HG03066 (cell line): ENCODE measurements around the gene NRXN3.

Experiments
- ATAC-seq: cut with Tn5 transposase; IDR thresholded peaks from one replicate; pipeline ENCODE4 v1.9.1; 2021; ENCODE audit warnings: low read depth; ENCODE audit not compliant: unreplicated experiment

NRXN3 gene

GRCh38 chr14:78170203-78170602, at the start of gene NRXN3:
Gene NRXN3, plus strand, starts transcription at chr14:78170373. Its CDS starts 72,721 bp downstream, at chr14:78243094.
- no peak for ATAC-seq

- ATAC-seq, result no peak
These were observed 47.7 kb upstream of the NRXN3 start for GRCh38 chr14:78122436-78122835.

- ATAC-seq, result no peak
These were observed 46.4 kb upstream of the NRXN3 start for GRCh38 chr14:78123650-78124253.

- no peak for ATAC-seq
These were observed 42.2 kb upstream of the NRXN3 start for GRCh38 chr14:78127961-78128360.

- ATAC-seq, result no peak
These were observed 40.8 kb upstream of the NRXN3 start for GRCh38 chr14:78129375-78129774.

GRCh38 chr14:78130356-78130755, 39.8 kb upstream of the NRXN3 start:
- no peak for ATAC-seq

GRCh38 chr14:78131201-78131600, 39.0 kb upstream of the NRXN3 start:
- ATAC-seq, result no peak

GRCh38 chr14:78131616-78132015, 38.6 kb upstream of the NRXN3 start:
- no peak for ATAC-seq

- no peak for ATAC-seq
These were observed 34.7 kb upstream of the NRXN3 start for GRCh38 chr14:78135450-78135891.

- ATAC-seq, result no peak
These were observed 33.5 kb upstream of the NRXN3 start for GRCh38 chr14:78136695-78137094.

GRCh38 chr14:78141590-78141989, 28.6 kb upstream of the NRXN3 start:
- ATAC-seq, result no peak

GRCh38 chr14:78142998-78143397, 27.2 kb upstream of the NRXN3 start:
- no peak for ATAC-seq

- ATAC-seq, result no peak
These were observed 26.6 kb upstream of the NRXN3 start for GRCh38 chr14:78143489-78144145.

- ATAC-seq, result no peak
These were observed 17.7 kb upstream of the NRXN3 start for GRCh38 chr14:78152201-78153063.

- ATAC-seq, result no peak
These were observed 17.2 kb upstream of the NRXN3 start for GRCh38 chr14:78153064-78153341.

- ATAC-seq, result no peak
These were observed 15.3 kb upstream of the NRXN3 start for GRCh38 chr14:78154827-78155226.

GRCh38 chr14:78156196-78156595, 14.0 kb upstream of the NRXN3 start:
- ATAC-seq, result no peak

GRCh38 chr14:78157494-78158437, 12.4 kb upstream of the NRXN3 start:
- ATAC-seq, result no peak

GRCh38 chr14:78162202-78162601, 8.0 kb upstream of the NRXN3 start:
- ATAC-seq, result no peak

- ATAC-seq, result no peak
These were observed 5.8 kb upstream of the NRXN3 start for GRCh38 chr14:78164226-78164853.
